ENCODE data around the gene TOPAZ1. TPM values are rescaled to one million over a fixed set of nuclear protein-coding genes. Genes with fewer than 3 reads are reported as not detected.

TOPAZ1 gene
- total and polyA plus RNA-seq, 2 of the 13 experiments (the other 11 are each of a cell fraction or from before 2014, with no cell fraction given) = not detected

DNA sequence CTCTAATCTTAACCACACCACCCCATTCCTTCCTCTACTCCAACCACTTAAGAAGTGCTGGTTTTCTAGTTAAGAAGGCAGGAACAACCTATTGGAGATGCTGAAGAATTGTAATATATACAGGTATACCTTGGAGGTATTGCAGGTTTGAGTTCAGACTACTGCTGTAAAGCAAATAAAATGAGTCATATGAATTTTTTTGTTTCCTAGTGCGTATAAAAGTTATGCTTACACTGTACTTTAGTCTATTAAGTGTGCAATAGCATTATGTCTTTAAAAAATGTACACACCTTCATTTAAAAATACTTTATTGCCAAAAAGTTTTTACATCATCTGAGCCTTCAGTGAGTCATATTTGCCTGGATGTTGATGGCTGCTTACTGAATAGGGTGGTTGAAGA lies 22.5 kb downstream of the TOPAZ1 start (continued):
- TF ChIP-seq, protein P1, sequence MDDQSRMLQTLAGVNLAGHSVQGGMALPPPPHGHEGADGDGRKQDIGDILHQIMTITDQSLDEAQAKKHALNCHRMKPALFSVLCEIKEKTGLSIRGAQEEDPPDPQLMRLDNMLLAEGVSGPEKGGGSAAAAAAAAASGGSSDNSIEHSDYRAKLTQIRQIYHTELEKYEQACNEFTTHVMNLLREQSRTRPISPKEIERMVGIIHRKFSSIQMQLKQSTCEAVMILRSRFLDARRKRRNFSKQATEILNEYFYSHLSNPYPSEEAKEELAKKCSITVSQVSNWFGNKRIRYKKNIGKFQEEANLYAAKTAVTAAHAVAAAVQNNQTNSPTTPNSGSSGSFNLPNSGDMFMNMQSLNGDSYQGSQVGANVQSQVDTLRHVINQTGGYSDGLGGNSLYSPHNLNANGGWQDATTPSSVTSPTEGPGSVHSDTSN (CRISPR knock-in tag; IDR thresholded peaks at IDR 0.05; ENCODE audit: borderline replicate concordance) = no peak

DNA sequence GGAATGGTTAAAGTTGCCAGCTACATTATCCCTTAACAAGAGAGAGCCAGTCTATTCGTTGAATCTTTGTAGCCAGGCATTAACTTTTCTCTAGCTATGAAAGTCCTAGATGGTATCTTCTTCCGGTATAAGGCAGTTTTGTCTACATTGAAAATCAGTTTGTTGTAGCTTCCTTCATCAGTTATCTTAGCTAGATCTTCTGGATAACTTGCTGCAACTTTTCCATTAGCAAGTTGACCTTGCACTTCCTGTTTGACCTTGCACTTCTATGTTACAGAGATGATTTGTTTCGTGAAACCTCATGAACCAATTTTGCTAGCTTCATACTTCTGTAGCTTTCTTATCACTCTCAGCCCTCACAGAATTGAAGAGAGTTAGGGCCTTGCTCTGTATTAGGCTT lies 24.1 kb downstream of the TOPAZ1 start:
- TF ChIP-seq SOX13 (IDR thresholded peaks at IDR 0.05) (no peak), SOX13 (CRISPR knock-in tag; conservative IDR thresholded peaks at IDR 0.05 in 1 of 2, IDR thresholded peaks at IDR 0.05 in 1 of 2) (no peak), KAT2B (IDR thresholded peaks at IDR 0.05; ENCODE audit: borderline replicate concordance, low read depth, low read length) (no peak), ZNF569 (CRISPR knock-in tag; IDR thresholded peaks at IDR 0.05; ENCODE audit: borderline replicate concordance) (no peak), TMF1 (CRISPR knock-in tag; IDR thresholded peaks at IDR 0.05; ENCODE audit: low read depth) (no peak), PAXIP1 (CRISPR knock-in tag; conservative IDR thresholded peaks at IDR 0.05) (no peak), ZFYVE20 (CRISPR knock-in tag; IDR thresholded peaks at IDR 0.05; ENCODE audit: borderline replicate concordance, low read depth) (no peak), REXO4 (CRISPR knock-in tag; IDR thresholded peaks at IDR 0.05; ENCODE audit: borderline replicate concordance) (no peak), ZNF234 (CRISPR knock-in tag; conservative IDR thresholded peaks at IDR 0.05) (no peak), RNF2 (conservative IDR thresholded peaks at IDR 0.05; ENCODE audit: low read depth) (no peak), STAT5B (CRISPR knock-in tag; IDR thresholded peaks at IDR 0.05) (no peak), CENPT (CRISPR knock-in tag; IDR thresholded peaks at IDR 0.05; ENCODE audit: low read depth) (no peak)
- TF ChIP-seq, protein P2, sequence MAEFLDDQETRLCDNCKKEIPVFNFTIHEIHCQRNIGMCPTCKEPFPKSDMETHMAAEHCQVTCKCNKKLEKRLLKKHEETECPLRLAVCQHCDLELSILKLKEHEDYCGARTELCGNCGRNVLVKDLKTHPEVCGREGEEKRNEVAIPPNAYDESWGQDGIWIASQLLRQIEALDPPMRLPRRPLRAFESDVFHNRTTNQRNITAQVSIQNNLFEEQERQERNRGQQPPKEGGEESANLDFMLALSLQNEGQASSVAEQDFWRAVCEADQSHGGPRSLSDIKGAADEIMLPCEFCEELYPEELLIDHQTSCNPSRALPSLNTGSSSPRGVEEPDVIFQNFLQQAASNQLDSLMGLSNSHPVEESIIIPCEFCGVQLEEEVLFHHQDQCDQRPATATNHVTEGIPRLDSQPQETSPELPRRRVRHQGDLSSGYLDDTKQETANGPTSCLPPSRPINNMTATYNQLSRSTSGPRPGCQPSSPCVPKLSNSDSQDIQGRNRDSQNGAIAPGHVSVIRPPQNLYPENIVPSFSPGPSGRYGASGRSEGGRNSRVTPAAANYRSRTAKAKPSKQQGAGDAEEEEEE (CRISPR knock-in tag; IDR thresholded peaks at IDR 0.05; ENCODE audit: borderline replicate concordance) = no peak
- no peak for FAIRE-seq
- no peak overlapping the region for H3K9ac ChIP-seq (ENCODE audit: insufficient read depth, low read depth, low read length)
- H3K4me3 ChIP-seq (replicated peaks in 1 of 3; ENCODE audit: insufficient read depth in 1 of 3, low read depth in 2 of 3, low read length in 3 of 3) = no peak overlapping the region
- no peaks in the 10 kb centered on the region for H3K79me2 ChIP-seq (ENCODE audit: insufficient read depth, low read length)
- in situ Hi-C loops (cut with HindIII; ENCODE audit: extremely low pct_ligation_motif_present, low pct_unique_long_range_greater_than_20kb) (no loop called here), intact Hi-C loops (cut with micrococcal nuclease; ENCODE audit: unreplicated experiment) (no loop called here)
- H3K4me2 ChIP-seq (ENCODE audit: low read depth, low read length) = no peak overlapping the region
- ATAC-seq = no peak
- ChIA-PET POLR2A (no interaction called here), CTCF (ENCODE audit: low intra/inter-chr PET ratio, low total read pairs) (no interaction called here)
- no peaks in the 10 kb centered on the region for H3K4me1 ChIP-seq (ENCODE audit: insufficient read depth, low read length)
- no peaks in the 10 kb centered on the region for H3K36me3 ChIP-seq (replicated peaks in 1 of 2; ENCODE audit: control insufficient read depth in 1 of 2, insufficient read depth in 2 of 2, low read length in 2 of 2)
- no TSS peak for BruUV-seq (replicated peaks)
- H3K27me3 ChIP-seq (ENCODE audit: control insufficient read depth in 1 of 2, insufficient read depth in 2 of 2, low read length in 2 of 2) = no peaks in the 10 kb centered on the region
- no peak overlapping the region for H2AFZ ChIP-seq (ENCODE audit: low read length)
- H3K9me3 ChIP-seq (ENCODE audit: low read length) = no peaks in the 10 kb centered on the region
- H4K20me1 ChIP-seq (ENCODE audit: insufficient read depth, low read length) = no peaks in the 10 kb centered on the region
- no peak overlapping the region for H3K27ac ChIP-seq (ENCODE audit: extremely low read length, insufficient read depth, low read length)
- 14% methylated on average over 3 of the region's 3 CpGs for WGBS (ENCODE audit: low lambda C conversion rate)
- no peak for DNase-seq (ENCODE audit: low spot score)

Measured in HepG2 (cell line).